CD14-positive monocyte (primary cell): Measurements from ENCODE around the gene TMOD4. TPM values are rescaled to one million over a fixed set of nuclear protein-coding genes. Genes with fewer than 3 reads are reported as not detected.
"Not testable (repeated sequence)": the region's sequence is repeated elsewhere in the genome, so short reads cannot be mapped to it uniquely, and the experiment has no call there.

ENCODE experiments used
- DNase-seq, 3 donors: peaks; one replicate each; pipeline ENCODE4 v3.0.0-alpha.2; 2011 to 2022
- H2AFZ ChIP-seq: 2 replicates; pipeline ENCODE4 v1.6.0; 2012; ENCODE audit warnings: mild to moderate bottlenecking, low read depth, low read length, inconsistent platforms; ENCODE audit not compliant: insufficient read depth, poor library complexity, severe bottlenecking
- H3K27ac ChIP-seq, 2 donors: 1 replicate in 1 of 2; 2 replicates in 1 of 2; pipeline ENCODE4 v1.5.1; 2012 to 2013; ENCODE audit warnings: low read length in 2 of 2, control low read depth in 1 of 2, inconsistent platforms in 1 of 2, low read depth in 1 of 2, mild to moderate bottlenecking in 1 of 2
- H3K27me3 ChIP-seq, 2 donors: one replicate each; pipeline versions ENCODE4 v1.6.0 to v1.6.1; 2011 to 2013; ENCODE audit warnings: low read length in 2 of 2; ENCODE audit not compliant: control insufficient read depth in 2 of 2, insufficient read depth in 2 of 2
- H3K36me3 ChIP-seq, 2 donors: replicated peaks in 1 of 2; 1 replicate in 1 of 2; 2 replicates in 1 of 2; pipeline versions ENCODE4 v1.5.1 to v1.6.1; 2012 to 2013; ENCODE audit warnings: low read length in 2 of 2, control low read depth in 1 of 2, inconsistent platforms in 1 of 2, mild to moderate bottlenecking in 1 of 2; ENCODE audit not compliant: insufficient read depth in 2 of 2, control insufficient read depth in 1 of 2
- H3K4me1 ChIP-seq, 2 donors: 1 replicate in 1 of 2; 2 replicates in 1 of 2; pipeline versions ENCODE4 v1.5.1 to v1.6.1; 2012 to 2013; ENCODE audit warnings: low read length in 2 of 2, control low read depth in 1 of 2, inconsistent platforms in 1 of 2, mild to moderate bottlenecking in 1 of 2, moderate library complexity in 1 of 2; ENCODE audit not compliant: insufficient read depth in 2 of 2, control insufficient read depth in 1 of 2
- H3K4me2 ChIP-seq: replicated peaks from 2 replicates; pipeline ENCODE3; 2012; ENCODE audit warnings: low read length, moderate library complexity, mild to moderate bottlenecking; ENCODE audit not compliant: poor library complexity, severe bottlenecking; ENCODE audit errors: extremely low read depth
- H3K4me3 ChIP-seq, 3 experiments: fragments of 200-600 bp in 1 of 3; sonication (generic) in 1 of 3; replicated peaks in 1 of 3; 1 replicate in 2 of 3; 2 replicates in 1 of 3; pipeline ENCODE4 v1.5.1; 2011 to 2013; ENCODE audit warnings: low read length in 3 of 3, mild to moderate bottlenecking in 3 of 3, control low read depth in 2 of 3, low read depth in 2 of 3, inconsistent platforms in 1 of 3, moderate library complexity in 1 of 3
- H3K79me2 ChIP-seq: 2 replicates; pipeline ENCODE4 v1.6.0; 2012; ENCODE audit warnings: mild to moderate bottlenecking, control low read depth, inconsistent platforms, low read length, moderate library complexity; ENCODE audit not compliant: insufficient read depth
- H3K9ac ChIP-seq: 2 replicates; pipeline ENCODE4 v1.6.0; 2017; ENCODE audit warnings: low read length, mild to moderate bottlenecking; ENCODE audit not compliant: insufficient read depth, poor library complexity, severe bottlenecking
- H3K9me3 ChIP-seq, 2 donors: replicated peaks in 1 of 2; 1 replicate in 1 of 2; 2 replicates in 1 of 2; pipeline versions ENCODE4 v1.5.1 to v1.6.1; 2012 to 2013; ENCODE audit warnings: low read length in 2 of 2, control low read depth in 1 of 2; ENCODE audit not compliant: control insufficient read depth in 1 of 2, insufficient read depth in 1 of 2
- H4K20me1 ChIP-seq: 2 replicates; pipeline ENCODE4 v1.6.0; 2012; ENCODE audit warnings: mild to moderate bottlenecking, low read length, control low read depth, moderate library complexity; ENCODE audit not compliant: insufficient read depth
- H3K27ac Mint-ChIP-seq, 7 donors: one replicate each; pipeline ENCODE4 v1.8.0; 2020; ENCODE audit warnings: mild to moderate bottlenecking in 7 of 7, mixed read lengths in 7 of 7, moderate library complexity in 6 of 7, inconsistent platforms in 2 of 7
- H3K27me3 Mint-ChIP-seq, 3 donors: one replicate each; pipeline ENCODE4 v1.8.0; 2021 to 2022; ENCODE audit warnings: low read depth in 3 of 3, mild to moderate bottlenecking in 3 of 3, mixed read lengths in 3 of 3, moderate library complexity in 3 of 3, inconsistent platforms in 1 of 3
- H3K36me3 Mint-ChIP-seq, 2 donors: one replicate each; pipeline ENCODE4 v1.8.0; 2020; ENCODE audit warnings: mixed read lengths in 2 of 2, inconsistent platforms in 1 of 2, mild to moderate bottlenecking in 1 of 2
- H3K4me1 Mint-ChIP-seq: one replicate; pipeline ENCODE4 v1.8.0; 2020; ENCODE audit warnings: mild to moderate bottlenecking, mixed read lengths
- H3K4me3 Mint-ChIP-seq, 2 donors: one replicate each; pipeline ENCODE4 v1.8.0; 2020; ENCODE audit warnings: mild to moderate bottlenecking in 2 of 2, mixed read lengths in 2 of 2, moderate library complexity in 1 of 2
- H3K9me3 Mint-ChIP-seq, 7 donors: one replicate each; pipeline ENCODE4 v1.8.0; 2020 to 2022; ENCODE audit warnings: mixed read lengths in 7 of 7, mild to moderate bottlenecking in 6 of 7, moderate library complexity in 6 of 7, inconsistent platforms in 2 of 7
- CTCF ChIP-seq: fragments of 200-600 bp; IDR thresholded peaks from one replicate; pipeline ENCODE4 v1.8.0; 2022; ENCODE audit warnings: antibody characterized with exemption, mild to moderate bottlenecking
- WGBS: methylation state at CpG from one replicate; pipeline ENCODE4 v1.1.5; 2013; ENCODE audit warnings: missing lambda C conversion rate; ENCODE audit not compliant: insufficient coverage; 5-methylcytosine and 5-hydroxymethylcytosine counted together
- intact Hi-C, 2 donors: fragments of 100-400 bp; cut with micrococcal nuclease; formaldehyde crosslinking; loops; one replicate each; pipeline versions ENCODE4 v1.15.0 to v1.15.1; 2023
- polyA plus RNA-seq, 3 donors: library from polyadenylated mRNA; depleted of rRNA in 1 of 3; unstranded in 2 of 3; stranded (reverse) in 1 of 3; fragments of 300-500 nt in 2 of 3; fragments of >200 nt in 1 of 3; fragmentation: Illumina TruSeq in 2 of 3; gene quantifications; 1 replicate in 2 of 3; 2 replicates in 1 of 3; pipeline ENCODE4 v1.2.3, GENCODE V29; 2012 to 2021

The TMOD4 gene
- polyA plus RNA-seq, 3 donors: 2.0 TPM; not detected in 2

GRCh38 chr1:151197863-151198253 lies 22.1 kb upstream of the TMOD4 start:
- Histone ChIP-seq H3K27ac (peak overlapping the region in 1 of 2 donors; percentile 89), H3K27me3 (peaks cover 0 to 2% of the 10 kb centered on the region in 2 donors), H3K4me2 (peak overlapping the region; percentile 94), H3K36me3 (peaks cover 4 to 13% of the 10 kb centered on the region in 2 donors), H3K79me2 (peaks cover 48% of the 10 kb centered on the region), H3K9ac (peak overlapping the region; percentile 87), H2AFZ (peak overlapping the region; percentile 79), H4K20me1 (peaks cover 15% of the 10 kb centered on the region), H3K4me1 (peaks cover 25 to 37% of the 10 kb centered on the region in 2 donors), H3K4me3 (peak overlapping the region; percentile 26 to 90 (median 54)), H3K9me3 (no peaks in the 10 kb centered on the region)
- peaks cover 7 to 8% of the 10 kb centered on the region in 2 donors for H3K36me3 Mint-ChIP-seq
- intact Hi-C loops: loop anchor here (2.0 to 10.0 kb wide), 3 partner anchors 54 to 207 kb away; partner anchors contain the start of gene PSMD4 (in 2 of the 2)
- peaks cover 42% of the 10 kb centered on the region for H3K4me1 Mint-ChIP-seq
- DNase-seq: no peak
- TF ChIP-seq CTCF: no peak
- H3K27ac Mint-ChIP-seq: peak overlapping the region; percentile 98 to 99 (median 99)
- 24% methylated on average over 4 of the region's 10 CpGs for WGBS
- H3K9me3 Mint-ChIP-seq: no peaks in the 10 kb centered on the region
- peak overlapping the region; percentile 97 to 99 for H3K4me3 Mint-ChIP-seq
- H3K27me3 Mint-ChIP-seq: peaks cover 4 to 9% (median 5%) of the 10 kb centered on the region in 3 donors

- Mint-ChIP-seq H3K27me3 (peaks cover 7 to 12% (median 9%) of the 10 kb centered on the region in 3 donors), H3K4me1 (peaks cover 33% of the 10 kb centered on the region), H3K4me3 (peak overlapping the region; percentile 15 to 27), H3K27ac (peak overlapping the region in 1 of 7 donors; percentile 18), H3K36me3 (no peaks in the 10 kb centered on the region), H3K9me3 (no peaks in the 10 kb centered on the region)
- Histone ChIP-seq H3K27ac (no peak overlapping the region), H2AFZ (no peak overlapping the region), H3K36me3 (no peaks in the 10 kb centered on the region), H3K9ac (no peak overlapping the region), H3K9me3 (no peaks in the 10 kb centered on the region), H3K4me1 (peaks cover 19 to 27% of the 10 kb centered on the region in 2 donors), H3K4me3 (peak overlapping the region in 1 of 3 experiments; percentile 23), H3K27me3 (peaks cover 0 to 2% of the 10 kb centered on the region in 2 donors), H3K79me2 (peaks cover 32% of the 10 kb centered on the region), H3K4me2 (peak overlapping the region; percentile 54), H4K20me1 (no peaks in the 10 kb centered on the region)
- WGBS: 100% methylated on average over 2 of the region's 14 CpGs
- TF ChIP-seq CTCF: peak; percentile 52
- intact Hi-C loops: loop anchor here in 1 of 2 donors (5.0 to 10.0 kb wide), 2 partner anchors 56 to 208 kb away; partner anchors contain the start of gene PSMD4
- DNase-seq: peak; percentile 51 to 63 (median 62)
Measured at GRCh38 chr1:151196292-151196800, 20.6 kb upstream of the TMOD4 start.

- not testable (repeated sequence) for H4K20me1 ChIP-seq, H3K9me3 ChIP-seq, H3K27ac ChIP-seq, H3K4me3 Mint-ChIP-seq, H3K9me3 Mint-ChIP-seq, H3K36me3 Mint-ChIP-seq, H3K27me3 ChIP-seq, H3K4me2 ChIP-seq, H3K27ac Mint-ChIP-seq, H3K4me3 ChIP-seq, H3K36me3 ChIP-seq, H2AFZ ChIP-seq, H3K9ac ChIP-seq
- H3K79me2 ChIP-seq: peaks cover 20% of the 10 kb centered on the region
- H3K4me1 ChIP-seq: peaks cover 22 to 27% of the 10 kb centered on the region in 2 donors
- DNase-seq: peak in 1 of 3 donors; percentile 20
- Mint-ChIP-seq H3K4me1 (peaks cover 30% of the 10 kb centered on the region), H3K27me3 (peaks cover 7 to 12% (median 9%) of the 10 kb centered on the region in 3 donors)
- intact Hi-C loops: loop anchor here in 1 of 2 donors (5.0 to 10.0 kb wide), 2 partner anchors 57 to 210 kb away; partner anchors contain the start of gene PSMD4
- WGBS: 80% methylated on average over 5 of the region's 17 CpGs
Measured at GRCh38 chr1:151194894-151195594, 19.3 kb upstream of the TMOD4 start.
